Thyroid gland (tissue), 4 donors: ENCODE data around the gene TRMU. TPM values are rescaled to one million over a fixed set of nuclear protein-coding genes. Genes with fewer than 3 reads are reported as not detected.
A peak's percentile ranks its signal among the peaks of the same experiment; 100 is the strongest.

Experiments
- DNase-seq, 2 donors: peaks; one replicate each; pipeline ENCODE4 v3.0.0-alpha.2; 2019
- H3K27ac ChIP-seq, 3 donors: fragments of 200-600 bp; sonication (generic); 1 replicate in 2 of 3; 2 replicates in 1 of 3; pipeline ENCODE4 v1.5.1; 2016 to 2019; ENCODE audit warnings: mild to moderate bottlenecking in 1 of 3, moderate library complexity in 1 of 3
- H3K27me3 ChIP-seq: fragments of 200-600 bp; sonication (generic); one replicate; pipeline ENCODE4 v1.5.1; 2019
- H3K36me3 ChIP-seq, 2 donors: fragments of 200-600 bp; sonication (generic); one replicate each; pipeline ENCODE4 v1.5.1; 2016 to 2019
- H3K4me1 ChIP-seq, 2 donors: fragments of 200-600 bp; sonication (generic); one replicate each; pipeline ENCODE4 v1.5.1; 2017 to 2019
- H3K4me3 ChIP-seq, 3 donors: fragments of 200-600 bp; sonication (generic); replicated peaks in 1 of 3; 1 replicate in 2 of 3; 2 replicates in 1 of 3; pipeline ENCODE4 v1.5.1; 2016; ENCODE audit warnings: mild to moderate bottlenecking in 1 of 3
- H3K9me3 ChIP-seq: fragments of 200-600 bp; sonication (generic); one replicate; pipeline ENCODE4 v1.5.1; 2017
- CTCF ChIP-seq, 6 experiments: fragments of 200-600 bp in 3 of 6; fragments of 450-650 bp in 3 of 6; sonication (generic) in 3 of 6; IDR thresholded peaks; one replicate each; pipeline ENCODE4 v1.5.1; 2016 to 2019; ENCODE audit warnings: antibody characterized with exemption in 6 of 6, mild to moderate bottlenecking in 2 of 6, inconsistent platforms in 1 of 6, moderate library complexity in 1 of 6
- POLR2A ChIP-seq, 2 donors: fragments of 450-650 bp; IDR thresholded peaks; one replicate each; pipeline ENCODE4 v1.6.1; 2017; ENCODE audit warnings: antibody characterized with exemption in 2 of 2, mild to moderate bottlenecking in 2 of 2, moderate library complexity in 1 of 2
- WGBS, 2 donors: methylation state at CpG; one replicate each; pipeline ENCODE4 v1.1.5; 2017; 5-methylcytosine and 5-hydroxymethylcytosine counted together
- intact Hi-C: fragments of 100-400 bp; cut with DNase I; formaldehyde crosslinking; loops from one replicate; pipeline ENCODE4 v1.15.1; 2023
- total RNA-seq, 4 donors: library from RNA; depleted of rRNA; stranded (reverse); fragments of >200 nt; gene quantifications; one replicate each; pipeline ENCODE4 v1.2.3, GENCODE V29; 2016

TRMU gene
- total RNA-seq, 4 donors from 2014 or later = 30.7 to 113 (median 49.0) TPM

- TF ChIP-seq POLR2A (IDR thresholded peaks at IDR 0.05) (no peak), CTCF (IDR thresholded peaks at IDR 0.05) (no peak)
- H3K27me3 ChIP-seq = no peaks in the 10 kb centered on the region
- DNase-seq = no peak
- peaks cover 0 to 26% of the 10 kb centered on the region in 2 donors for H3K36me3 ChIP-seq
- H3K9me3 ChIP-seq = no peaks in the 10 kb centered on the region
- 74 to 76% methylated on average over 9 to 17 of the region's 45 CpGs for WGBS, 2 donors
- peaks cover 8 to 11% of the 10 kb centered on the region in 2 donors for H3K4me1 ChIP-seq
- H3K4me3 ChIP-seq = no peak overlapping the region
- H3K27ac ChIP-seq = no peak overlapping the region
- intact Hi-C loops = loop anchor here (5.0 kb wide), 1 partner anchor 175 kb away; no protein-coding TSS in a partner anchor
Measured at GRCh38 chr22:46366801-46367706, 31.5 kb downstream of the TRMU start.

GRCh38 chr22:46367707-46368191 lies 32.2 kb downstream of the TRMU start:
- H3K4me1 ChIP-seq = peaks cover 8 to 11% of the 10 kb centered on the region in 2 donors
- DNase-seq = peak; percentile 59 to 63
- H3K36me3 ChIP-seq = peaks cover 0 to 24% of the 10 kb centered on the region in 2 donors
- no peak for TF ChIP-seq POLR2A (IDR thresholded peaks at IDR 0.05)
- TF ChIP-seq CTCF (IDR thresholded peaks at IDR 0.05) = peak; percentile 65 to 81 (median 68)
- H3K9me3 ChIP-seq = no peaks in the 10 kb centered on the region
- WGBS, 2 donors = 68 to 77% methylated on average over 11 to 19 of the region's 19 CpGs
- H3K27ac ChIP-seq = no peak overlapping the region
- intact Hi-C loops = loop anchor here (5.0 kb wide), 1 partner anchor 175 kb away; no protein-coding TSS in a partner anchor
- no peak overlapping the region for H3K4me3 ChIP-seq
- H3K27me3 ChIP-seq = no peaks in the 10 kb centered on the region

GRCh38 chr22:46368422-46368821 lies 32.9 kb downstream of the TRMU start:
- peaks cover 0 to 17% of the 10 kb centered on the region in 2 donors for H3K36me3 ChIP-seq
- H3K27ac ChIP-seq = no peak overlapping the region
- H3K4me3 ChIP-seq = no peak overlapping the region
- no peaks in the 10 kb centered on the region for H3K9me3 ChIP-seq
- intact Hi-C loops = loop anchor here (5.0 kb wide), 1 partner anchor 174 kb away; no protein-coding TSS in a partner anchor
- TF ChIP-seq CTCF (IDR thresholded peaks at IDR 0.05) (no peak), POLR2A (IDR thresholded peaks at IDR 0.05) (no peak)
- H3K27me3 ChIP-seq = no peaks in the 10 kb centered on the region
- H3K4me1 ChIP-seq = peaks cover 15 to 16% of the 10 kb centered on the region in 2 donors
- 97% methylated on average over 9 to 12 of the region's 12 CpGs for WGBS, 2 donors
- DNase-seq = no peak

GRCh38 chr22:46368871-46369715 lies 33.6 kb downstream of the TRMU start:
- DNase-seq = no peak
- Histone ChIP-seq H3K4me1 (peaks cover 22 to 23% of the 10 kb centered on the region in 2 donors), H3K27me3 (no peaks in the 10 kb centered on the region), H3K36me3 (peaks cover 0 to 11% of the 10 kb centered on the region in 2 donors), H3K9me3 (no peaks in the 10 kb centered on the region), H3K4me3 (no peak overlapping the region), H3K27ac (peak overlapping the region in 1 of 3 donors; percentile 23)
- 82 to 90% methylated on average over 11 to 13 of the region's 31 CpGs for WGBS, 2 donors
- TF ChIP-seq CTCF (IDR thresholded peaks at IDR 0.05) = no peak
- TF ChIP-seq POLR2A (IDR thresholded peaks at IDR 0.05) = no peak
- intact Hi-C loops = loop anchor here (5.0 kb wide), 1 partner anchor 173 kb away; no protein-coding TSS in a partner anchor
